GM19193 (cell line): Measurements from ENCODE around the gene CHST11.

Source experiments
- POLR2A ChIP-seq: IDR thresholded peaks from 4 replicates; pipeline ENCODE4 v1.6.1; 2011; ENCODE audit not compliant: insufficient read depth, insufficient read length; ENCODE audit errors: extremely low read depth

Gene CHST11

GRCh38 chr12:104577581-104577981 lies 120.8 kb downstream of the CHST11 start:
- no peak for TF ChIP-seq POLR2A

DNA sequence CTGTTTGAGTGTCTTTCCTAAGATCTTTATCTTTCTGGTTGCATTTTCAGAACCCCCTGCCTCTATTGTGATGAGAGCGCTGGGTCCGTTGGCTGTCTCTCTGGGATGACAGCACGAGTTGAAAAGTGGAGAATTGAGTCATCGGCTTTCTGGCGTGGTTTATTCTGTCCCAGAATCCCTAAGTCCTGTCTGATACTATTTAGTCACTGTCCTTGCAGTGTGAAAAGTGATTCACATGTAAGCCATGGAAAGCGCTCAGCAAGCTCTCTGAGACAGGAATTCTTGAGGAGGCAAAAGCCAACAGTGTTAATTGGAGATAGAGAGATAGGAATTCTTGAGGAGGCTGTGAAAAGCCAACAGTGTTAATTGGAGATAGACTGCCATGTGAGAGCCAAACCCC lies 121.7 kb downstream of the CHST11 start:
- no peak for TF ChIP-seq POLR2A

DNA sequence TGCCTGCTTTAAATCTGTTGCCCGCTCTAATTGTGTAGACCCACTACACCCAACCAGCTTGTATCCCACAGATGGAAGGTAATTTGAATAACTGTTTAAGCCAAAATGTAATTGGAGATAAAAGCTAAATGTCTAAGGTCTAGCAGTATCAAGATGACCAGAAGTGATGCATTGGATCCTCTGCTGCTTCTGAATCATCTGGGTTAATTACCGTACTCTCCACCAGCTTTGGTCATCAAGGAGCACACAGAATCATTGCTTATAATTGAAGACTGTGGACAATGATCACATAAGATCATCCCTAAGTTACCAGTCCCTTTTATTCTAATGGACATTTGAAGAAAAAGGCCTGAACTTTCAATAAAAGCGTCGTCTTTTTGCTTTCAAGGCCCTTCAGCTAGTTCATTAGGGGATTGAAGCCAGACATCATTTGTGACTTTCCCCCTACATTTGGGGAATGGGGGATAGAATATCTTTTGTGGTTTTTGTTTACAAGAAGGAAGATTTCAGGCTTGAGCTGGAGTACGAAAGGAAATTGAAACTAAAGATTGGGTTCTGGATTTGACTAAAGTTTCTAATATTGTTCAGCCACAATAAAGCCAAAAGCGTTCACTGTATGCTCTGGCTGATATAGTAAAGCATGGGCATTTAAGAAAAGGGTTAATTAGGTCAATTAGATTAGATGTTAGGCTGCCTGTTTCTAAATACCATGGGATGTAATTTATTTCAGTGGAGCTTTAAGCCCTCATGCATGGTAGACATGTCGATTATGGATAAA lies 123.2 kb downstream of the CHST11 start:
- no peak for TF ChIP-seq POLR2A

DNA sequence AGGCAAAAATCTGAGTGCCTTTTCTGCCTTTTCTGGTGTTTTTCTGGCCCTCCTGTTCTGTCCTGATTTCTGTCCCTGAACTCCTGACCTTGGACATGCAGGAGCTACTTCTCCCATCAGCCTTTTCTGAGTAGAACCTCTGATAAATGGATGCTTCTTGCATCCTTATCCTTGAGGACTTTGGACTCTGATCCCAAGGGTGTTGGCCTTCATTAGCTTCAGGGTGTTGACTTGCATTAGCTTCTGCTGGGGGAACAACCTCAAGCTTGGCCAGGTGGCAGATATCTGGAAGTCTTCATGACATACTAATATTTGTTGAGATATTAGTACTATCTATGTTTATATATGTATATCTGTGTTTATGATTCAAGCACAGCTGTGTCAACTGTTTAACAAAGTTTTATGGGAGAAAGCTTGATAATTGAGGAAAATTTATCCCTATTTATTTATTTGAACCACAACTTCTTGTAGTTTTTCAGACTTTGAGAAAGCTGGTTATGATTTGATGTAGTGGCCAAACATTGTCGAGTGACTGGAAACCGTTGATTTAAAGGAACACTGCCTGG lies 124.3 kb downstream of the CHST11 start:
- TF ChIP-seq POLR2A: no peak

- TF ChIP-seq POLR2A: no peak
These were observed 126.0 kb downstream of the CHST11 start for GRCh38 chr12:104582739-104583138.

- TF ChIP-seq POLR2A: no peak
These were observed 126.6 kb downstream of the CHST11 start for GRCh38 chr12:104583301-104583700.

DNA sequence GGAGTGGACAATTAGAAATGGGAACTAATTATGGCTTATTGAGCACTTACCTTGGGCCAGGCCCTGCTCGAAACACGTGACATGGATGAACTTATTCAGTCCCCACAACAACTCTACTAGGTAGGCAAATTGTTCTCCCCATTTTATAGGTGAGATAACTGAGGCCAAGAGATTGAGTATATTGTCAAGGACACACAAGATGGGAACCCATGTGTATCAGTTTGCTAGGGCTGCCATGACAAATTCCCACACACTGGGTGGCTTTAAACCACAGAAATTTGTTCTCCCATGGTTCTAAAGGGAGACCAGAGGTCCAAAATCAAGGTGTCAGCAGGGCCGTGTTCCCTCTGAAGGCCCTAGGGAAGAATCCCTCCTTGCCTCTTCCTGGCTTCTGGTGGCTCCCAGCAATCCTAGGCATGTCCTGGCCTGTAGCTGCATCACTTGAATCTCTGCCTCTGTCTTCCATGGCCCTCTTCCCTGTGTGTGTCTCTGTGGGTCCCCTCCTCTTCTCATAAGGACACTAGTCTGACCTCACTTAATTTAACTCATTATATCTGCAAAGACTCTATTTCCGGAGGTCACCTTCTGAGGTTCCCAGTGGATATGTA lies 128.8 kb downstream of the CHST11 start:
- no peak for TF ChIP-seq POLR2A

- TF ChIP-seq POLR2A: no peak
These were observed 129.7 kb downstream of the CHST11 start for GRCh38 chr12:104586351-104586919.

GRCh38 chr12:104588047-104588920 lies 131.5 kb downstream of the CHST11 start:
- TF ChIP-seq POLR2A: no peak

GRCh38 chr12:104588921-104589590 lies 132.3 kb downstream of the CHST11 start:
- TF ChIP-seq POLR2A: no peak

- TF ChIP-seq POLR2A: no peak
These were observed 133.3 kb downstream of the CHST11 start for GRCh38 chr12:104590022-104590421.

GRCh38 chr12:104591257-104591885 lies 134.6 kb downstream of the CHST11 start:
- TF ChIP-seq POLR2A: no peak

DNA sequence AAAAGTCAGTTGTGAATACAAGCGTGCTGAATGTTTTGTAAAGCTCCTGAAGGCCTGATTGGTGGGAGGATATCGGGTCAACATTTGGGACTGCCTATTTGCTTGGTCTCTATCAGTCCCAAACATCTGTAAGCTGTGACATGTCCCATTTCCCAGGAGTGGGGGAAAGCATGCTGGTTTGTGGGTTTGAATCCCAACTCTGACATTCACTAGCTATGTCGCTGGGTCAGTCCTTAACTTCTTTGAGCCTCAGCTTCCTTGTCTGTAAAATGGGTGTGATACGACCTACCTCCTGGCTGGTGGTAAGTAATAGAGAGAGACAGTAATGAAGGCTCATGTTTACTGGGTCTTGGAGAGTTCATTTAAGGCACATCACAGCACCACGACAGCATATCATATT lies 136.7 kb downstream of the CHST11 start:
- TF ChIP-seq POLR2A: no peak
